Aorta (tissue), 5 donors: ENCODE data around the gene GFOD1. TPM values are rescaled to one million over a fixed set of nuclear protein-coding genes. Genes with fewer than 3 reads are reported as not detected.

ENCODE experiments used
- ATAC-seq: fragments of 200-7000 bp; cut with Tn5 transposase; one replicate; pipeline ENCODE4 v1.9.1; 2022; ENCODE audit warnings: moderate library complexity; ENCODE audit not compliant: low FRiP score
- DNase-seq, 2 donors: peaks; one replicate each; pipeline ENCODE4 v3.0.0-alpha.2; 2020
- H3K27ac ChIP-seq, 2 donors: one replicate each; pipeline ENCODE4 v1.5.1; 2013; ENCODE audit warnings: low read length in 2 of 2, mild to moderate bottlenecking in 2 of 2, moderate library complexity in 2 of 2, control low read depth in 1 of 2, inconsistent platforms in 1 of 2, low read depth in 1 of 2
- H3K27me3 ChIP-seq, 2 donors: one replicate each; pipeline ENCODE4 v1.6.1; 2013; ENCODE audit warnings: control low read depth in 1 of 2, low read length in 1 of 2, mild to moderate bottlenecking in 1 of 2, moderate library complexity in 1 of 2; ENCODE audit not compliant: insufficient read depth in 2 of 2, control insufficient read depth in 1 of 2
- H3K36me3 ChIP-seq, 2 donors: one replicate each; pipeline ENCODE4 v1.6.1; 2013; ENCODE audit warnings: control low read depth in 1 of 2, low read length in 1 of 2, mild to moderate bottlenecking in 1 of 2; ENCODE audit not compliant: insufficient read depth in 2 of 2, control insufficient read depth in 1 of 2
- H3K4me1 ChIP-seq, 2 donors: one replicate each; pipeline ENCODE4 v1.6.1; 2013; ENCODE audit warnings: low read length in 2 of 2, control low read depth in 1 of 2, mild to moderate bottlenecking in 1 of 2, moderate library complexity in 1 of 2; ENCODE audit not compliant: insufficient read depth in 2 of 2, control insufficient read depth in 1 of 2
- H3K4me3 ChIP-seq, 2 donors: one replicate each; pipeline ENCODE4 v1.5.1; 2013; ENCODE audit warnings: low read length in 2 of 2, control low read depth in 1 of 2, mild to moderate bottlenecking in 1 of 2
- H3K9me3 ChIP-seq: one replicate; pipeline ENCODE4 v1.6.1; 2013; ENCODE audit warnings: mild to moderate bottlenecking, low read length; ENCODE audit not compliant: control insufficient read depth
- WGBS, 2 donors: extraction: QIAGEN DNeasy Blood & Tissue Kit; methylation state at CpG; one replicate each; pipeline ENCODE4 v1.1.7; 2013; 5-methylcytosine and 5-hydroxymethylcytosine counted together
- intact Hi-C, 2 donors: fragments of 100-400 bp; cut with DNase I; formaldehyde crosslinking; loops; one replicate each; pipeline versions ENCODE4 v1.14.2 to v1.15.0; 2022
- polyA plus RNA-seq, 2 donors: library from polyadenylated mRNA; stranded (reverse); fragments of 200-250 nt; gene quantifications; one replicate each; pipeline ENCODE4 v1.2.3, GENCODE V29; 2013
- total RNA-seq, 2 donors: library from RNA; stranded (reverse); fragmentation: NEBNext Ultra II Directional; extraction: Animal tissue kit (Norgen Biotek cat#: 25700); gene quantifications; one replicate each; pipeline ENCODE4 v1.2.1, GENCODE V29; 2021
- donor health status: healthy with polysubstance abuse.
- donor health status: Bipolar disorder and iron deficiency.
- donor health status: DM: no; HTN: no; CAD: no.
- donor health status: DM: no; HTN: no; CAD: no.
- donor health status: DM: yes; HTN: yes; CAD: no.

The GFOD1 gene
- total and polyA plus RNA-seq, 4 donors = 1.6 to 17.3 (median 9.2) TPM

- intact Hi-C loops = loop anchor here in 1 of 2 donors (10.0 kb wide), 1 partner anchor 149 kb away; no protein-coding TSS in a partner anchor
- no peaks in the 10 kb centered on the region for H3K9me3 ChIP-seq
- 93 to 94% methylated on average over 9 of the region's 9 CpGs for WGBS, 2 donors
- H3K4me3 ChIP-seq = no peak overlapping the region
- no peaks in the 10 kb centered on the region for H3K4me1 ChIP-seq
- no peak for DNase-seq
- H3K27ac ChIP-seq = no peak overlapping the region
- no peaks in the 10 kb centered on the region for H3K36me3 ChIP-seq
- no peak for ATAC-seq
- no peaks in the 10 kb centered on the region for H3K27me3 ChIP-seq
Measured at GRCh38 chr6:13375360-13375878, 112.0 kb downstream of the GFOD1 start.

DNA sequence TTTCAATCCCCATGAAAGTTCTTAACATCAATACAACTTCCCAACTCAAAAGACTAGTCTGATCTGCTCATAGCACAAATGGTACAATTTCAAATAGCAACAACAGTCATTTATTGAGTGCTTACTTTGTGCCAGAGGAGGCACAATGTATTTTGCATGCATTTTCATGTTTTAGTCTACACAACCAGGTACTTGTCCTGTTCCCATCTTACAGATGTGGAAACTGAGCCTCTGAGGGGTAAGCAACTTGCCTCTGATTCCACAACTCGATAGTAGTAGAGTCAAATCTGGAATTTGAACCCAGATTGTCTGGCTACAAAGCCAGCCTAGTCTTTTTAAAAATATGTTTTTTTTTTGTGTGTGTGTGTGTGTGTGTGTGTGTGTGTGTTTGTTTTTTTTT, 113.5 kb downstream of the GFOD1 start:
- WGBS, 2 donors = 93 to 100% methylated on average over 1 of the region's 1 CpG
- no peak overlapping the region for H3K27ac ChIP-seq
- no peaks in the 10 kb centered on the region for H3K9me3 ChIP-seq
- no peaks in the 10 kb centered on the region for H3K36me3 ChIP-seq
- H3K27me3 ChIP-seq = no peaks in the 10 kb centered on the region
- DNase-seq = no peak
- H3K4me1 ChIP-seq = no peaks in the 10 kb centered on the region
- H3K4me3 ChIP-seq = no peak overlapping the region
- intact Hi-C loops = loop anchor here in 1 of 2 donors (10.0 kb wide), 1 partner anchor 151 kb away; no protein-coding TSS in a partner anchor
- ATAC-seq = no peak

- H3K27me3 ChIP-seq = no peaks in the 10 kb centered on the region
- no peak for ATAC-seq
- H3K4me1 ChIP-seq = no peaks in the 10 kb centered on the region
- no peak overlapping the region for H3K27ac ChIP-seq
- no peaks in the 10 kb centered on the region for H3K9me3 ChIP-seq
- WGBS, 2 donors = 8 to 20% methylated on average over 1 of the region's 1 CpG
- DNase-seq = no peak
- H3K36me3 ChIP-seq = no peaks in the 10 kb centered on the region
- no peak overlapping the region for H3K4me3 ChIP-seq
- intact Hi-C loops = loop anchor here in 1 of 2 donors (10.0 kb wide), 1 partner anchor 151 kb away; no protein-coding TSS in a partner anchor
Measured at GRCh38 chr6:13373488-13373886, 113.9 kb downstream of the GFOD1 start.

- Histone ChIP-seq H3K27me3 (no peaks in the 10 kb centered on the region), H3K9me3 (no peaks in the 10 kb centered on the region), H3K36me3 (no peaks in the 10 kb centered on the region), H3K27ac (no peak overlapping the region), H3K4me3 (no peak overlapping the region), H3K4me1 (no peaks in the 10 kb centered on the region)
- no peak for DNase-seq
- ATAC-seq = no peak
- WGBS, 2 donors = 57 to 63% methylated on average over 9 of the region's 9 CpGs
- intact Hi-C loops = loop anchor here in 1 of 2 donors (10.0 kb wide), 1 partner anchor 152 kb away; no protein-coding TSS in a partner anchor
Measured at GRCh38 chr6:13372688-13373487, 114.5 kb downstream of the GFOD1 start.

GRCh38 chr6:13372076-13372475, 115.3 kb downstream of the GFOD1 start:
- WGBS, 2 donors = 66% methylated on average over 6 of the region's 6 CpGs
- Histone ChIP-seq H3K36me3 (no peaks in the 10 kb centered on the region), H3K9me3 (no peaks in the 10 kb centered on the region), H3K4me1 (no peaks in the 10 kb centered on the region), H3K27me3 (no peaks in the 10 kb centered on the region), H3K4me3 (no peak overlapping the region), H3K27ac (no peak overlapping the region)
- ATAC-seq (no peak), DNase-seq (no peak)
- intact Hi-C loops = loop anchor here in 1 of 2 donors (10.0 kb wide), 1 partner anchor 153 kb away; no protein-coding TSS in a partner anchor

- Histone ChIP-seq H3K9me3 (no peaks in the 10 kb centered on the region), H3K4me3 (no peak overlapping the region), H3K27me3 (no peaks in the 10 kb centered on the region), H3K4me1 (no peaks in the 10 kb centered on the region), H3K36me3 (no peaks in the 10 kb centered on the region), H3K27ac (no peak overlapping the region)
- WGBS, 2 donors = 86 to 88% methylated on average over 9 of the region's 9 CpGs
- ATAC-seq (no peak), DNase-seq (no peak)
- intact Hi-C loops = loop anchor here in 1 of 2 donors (10.0 kb wide), 1 partner anchor 153 kb away; no protein-coding TSS in a partner anchor
Measured at GRCh38 chr6:13371421-13372072, 115.9 kb downstream of the GFOD1 start.

- WGBS, 2 donors = 92 to 94% methylated on average over 5 of the region's 5 CpGs
- Histone ChIP-seq H3K27ac (no peak overlapping the region), H3K36me3 (no peaks in the 10 kb centered on the region), H3K4me3 (no peak overlapping the region), H3K4me1 (no peaks in the 10 kb centered on the region), H3K9me3 (no peaks in the 10 kb centered on the region), H3K27me3 (no peaks in the 10 kb centered on the region)
- DNase-seq (no peak), ATAC-seq (no peak)
- intact Hi-C loops = loop anchor here in 1 of 2 donors (10.0 kb wide), 1 partner anchor 154 kb away; no protein-coding TSS in a partner anchor
Measured at GRCh38 chr6:13370623-13371022, 116.8 kb downstream of the GFOD1 start.

GRCh38 chr6:13369591-13369990, 117.8 kb downstream of the GFOD1 start:
- H3K4me3 ChIP-seq = no peak overlapping the region
- WGBS, 2 donors = 0 to 97% methylated on average over 1 of the region's 1 CpG
- DNase-seq = no peak
- H3K9me3 ChIP-seq = no peaks in the 10 kb centered on the region
- ATAC-seq = no peak
- H3K27ac ChIP-seq = no peak overlapping the region
- peaks cover 0 to 4% of the 10 kb centered on the region in 2 donors for H3K36me3 ChIP-seq
- intact Hi-C loops = loop anchor here in 1 of 2 donors (10.0 kb wide), 1 partner anchor 65 kb away; no protein-coding TSS in a partner anchor
- no peaks in the 10 kb centered on the region for H3K4me1 ChIP-seq
- no peaks in the 10 kb centered on the region for H3K27me3 ChIP-seq
